HepG2 (cell line): ENCODE data around the gene PNN. TPM values are rescaled to one million over a fixed set of nuclear protein-coding genes. Genes with fewer than 3 reads are reported as not detected.
A peak's percentile ranks its signal among the peaks of the same experiment; 100 is the strongest.

Experiments used
- ARNTL ChIP-seq: sonication (generic); formaldehyde crosslinking; IDR thresholded peaks from 2 replicates; pipeline ENCODE4 v1.4.0; 2020; ENCODE audit warnings: mild to moderate bottlenecking, missing genetic modification reagents
- ATF7-NPFF ChIP-seq: sonication (generic); formaldehyde crosslinking; IDR thresholded peaks from 2 replicates; pipeline ENCODE4 v1.8.1; 2023; ENCODE audit warnings: mild to moderate bottlenecking, low read depth, missing genetic modification reagents, moderate library complexity
- HOXA5 ChIP-seq: sonication (generic); formaldehyde crosslinking; IDR thresholded peaks from 2 replicates; pipeline ENCODE4 v1.4.0; 2020; ENCODE audit warnings: missing genetic modification reagents
- ISL2 ChIP-seq: sonication (generic); formaldehyde crosslinking; IDR thresholded peaks from 2 replicates; pipeline ENCODE4 v1.5.0; 2020; ENCODE audit warnings: missing genetic modification reagents
- MBD4 ChIP-seq: IDR thresholded peaks from 2 replicates; pipeline ENCODE4 v1.6.1; 2012; ENCODE audit warnings: low read length, inconsistent platforms, borderline replicate concordance
- MED13 ChIP-seq: sonication (generic); formaldehyde crosslinking; IDR thresholded peaks from 2 replicates; pipeline ENCODE4 v1.5.0; 2020; ENCODE audit warnings: missing genetic modification reagents
- MEF2D ChIP-seq: sonication (generic); formaldehyde crosslinking; IDR thresholded peaks from 2 replicates; pipeline ENCODE4 v1.5.1; 2020; ENCODE audit warnings: mild to moderate bottlenecking, missing genetic modification reagents
- NCOA2 ChIP-seq: sonication (generic); formaldehyde crosslinking; IDR thresholded peaks from 2 replicates; pipeline ENCODE4 v1.8.0; 2022; ENCODE audit warnings: inconsistent platforms
- NR2F1 ChIP-seq, 2 experiments: fragments of 450-650 bp in 1 of 2; formaldehyde crosslinking in 1 of 2; IDR thresholded peaks; 2 replicates each; pipeline versions ENCODE4 v1.5.0 to v1.6.1; 2016 to 2020; ENCODE audit warnings: mild to moderate bottlenecking in 1 of 2, missing compliant biosample characterization in 1 of 2, missing genetic modification reagents in 1 of 2, moderate library complexity in 1 of 2
- POGZ ChIP-seq: sonication (generic); formaldehyde crosslinking; IDR thresholded peaks from 2 replicates; pipeline ENCODE4 v1.4.0; 2020; ENCODE audit warnings: mild to moderate bottlenecking, missing genetic modification reagents
- REPIN1 ChIP-seq: sonication (generic); formaldehyde crosslinking; IDR thresholded peaks from 2 replicates; pipeline ENCODE4 v1.8.0; 2022; ENCODE audit warnings: missing genetic modification reagents, low read depth, mild to moderate bottlenecking, borderline replicate concordance
- ZEB1 ChIP-seq: IDR thresholded peaks from 2 replicates; pipeline ENCODE4 v1.6.1; 2012; ENCODE audit warnings: mild to moderate bottlenecking, low read depth, inconsistent platforms; ENCODE audit not compliant: insufficient replicate concordance
- ZNF12 ChIP-seq: sonication (generic); formaldehyde crosslinking; IDR thresholded peaks from 2 replicates; pipeline ENCODE4 v1.5.0; 2020; ENCODE audit warnings: missing genetic modification reagents
- ZNF124 ChIP-seq: sonication (generic); formaldehyde crosslinking; IDR thresholded peaks from 2 replicates; pipeline ENCODE4 v1.4.0; 2020; ENCODE audit warnings: missing genetic modification reagents
- ZNF746 ChIP-seq: sonication (generic); formaldehyde crosslinking; IDR thresholded peaks from 2 replicates; pipeline ENCODE4 v1.8.0; 2022; ENCODE audit warnings: mild to moderate bottlenecking, missing genetic modification reagents
- ZNF780A ChIP-seq: sonication (generic); formaldehyde crosslinking; IDR thresholded peaks from 2 replicates; pipeline ENCODE4 v1.8.0; 2022; ENCODE audit warnings: mild to moderate bottlenecking, missing genetic modification reagents, moderate library complexity
- polyA plus RNA-seq, 8 experiments: library from polyadenylated mRNA; depleted of rRNA in 3 of 8; stranded (reverse) in 7 of 8; unstranded in 1 of 8; fragments of >200 nt; fragmentation: Illumina TruSeq in 4 of 8; extraction: Trizol in 4 of 8; gene quantifications; 2 replicates each; pipeline versions ENCODE4 v1.2.1 to v1.2.3, GENCODE V29; 2011 to 2016; ENCODE audit warnings: low read depth in 4 of 8, missing spikeins in 1 of 8, mixed read lengths in 1 of 8; ENCODE audit not compliant: insufficient read depth in 1 of 8
- total RNA-seq, 5 experiments: library from RNA; depleted of rRNA; stranded (reverse); fragments of >200 nt; fragmentation: Illumina TruSeq; extraction: Trizol; gene quantifications; 2 replicates each; pipeline ENCODE4 v1.2.3, GENCODE V29; 2016; ENCODE audit warnings: low read depth in 1 of 5
- TF ChIP-seq, protein P1 (sequence below): sonication (generic); formaldehyde crosslinking; IDR thresholded peaks from 2 replicates; pipeline ENCODE4 v1.4.0; 2020; ENCODE audit warnings: mild to moderate bottlenecking, missing genetic modification reagents, borderline replicate concordance
- TF ChIP-seq, protein P2 (sequence below): sonication (generic); formaldehyde crosslinking; IDR thresholded peaks from 2 replicates; pipeline ENCODE4 v1.4.0; 2020; ENCODE audit warnings: missing genetic modification reagents; ENCODE audit errors: not compliant biosample characterization
- TF ChIP-seq, protein P3 (sequence below): IDR thresholded peaks from 2 replicates; pipeline ENCODE4 v1.6.1; 2016; ENCODE audit warnings: mild to moderate bottlenecking, missing biosample characterization, missing genetic modification reagents
- TF ChIP-seq, protein P4 (sequence below): sonication (generic); formaldehyde crosslinking; IDR thresholded peaks from 2 replicates; pipeline ENCODE4 v1.4.0; 2020; ENCODE audit warnings: missing genetic modification reagents
- TF ChIP-seq, protein P5 (sequence below): sonication (generic); formaldehyde crosslinking; conservative IDR thresholded peaks from 2 replicates; pipeline ENCODE4 v1.8.0; 2022; ENCODE audit warnings: mild to moderate bottlenecking, moderate library complexity, missing genetic modification reagents
- TF ChIP-seq, protein P6 (sequence below): sonication (generic); formaldehyde crosslinking; IDR thresholded peaks from 2 replicates; pipeline ENCODE4 v1.4.0; 2020; ENCODE audit warnings: missing genetic modification reagents, borderline replicate concordance

Gene PNN
- total and polyA plus RNA-seq, 2 of the 13 experiments (the other 11 are each of a cell fraction or from before 2014, with no cell fraction given), result 58.0 to 214 TPM

DNA sequence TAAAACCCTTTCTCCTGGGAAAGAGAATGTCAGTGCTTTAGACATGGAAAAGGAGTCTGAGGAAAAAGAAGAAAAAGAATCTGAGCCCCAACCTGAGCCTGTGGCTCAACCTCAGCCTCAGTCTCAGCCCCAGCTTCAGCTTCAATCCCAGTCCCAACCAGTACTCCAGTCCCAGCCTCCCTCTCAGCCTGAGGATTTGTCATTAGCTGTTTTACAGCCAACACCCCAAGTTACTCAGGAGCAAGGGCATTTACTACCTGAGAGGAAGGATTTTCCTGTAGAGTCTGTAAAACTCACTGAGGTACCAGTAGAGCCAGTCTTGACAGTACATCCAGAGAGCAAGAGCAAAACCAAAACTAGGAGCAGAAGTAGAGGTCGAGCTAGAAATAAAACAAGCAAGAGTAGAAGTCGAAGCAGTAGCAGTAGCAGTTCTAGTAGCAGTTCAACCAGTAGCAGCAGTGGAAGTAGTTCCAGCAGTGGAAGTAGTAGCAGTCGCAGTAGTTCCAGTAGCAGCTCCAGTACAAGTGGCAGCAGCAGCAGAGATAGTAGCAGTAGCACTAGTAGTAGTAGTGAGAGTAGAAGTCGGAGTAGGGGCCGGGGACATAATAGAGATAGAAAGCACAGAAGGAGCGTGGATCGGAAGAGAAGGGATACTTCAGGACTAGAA lies 6.1 kb downstream of the PNN start (continued):
- TF ChIP-seq MBD4, result no peak
- TF ChIP-seq, protein P1, sequence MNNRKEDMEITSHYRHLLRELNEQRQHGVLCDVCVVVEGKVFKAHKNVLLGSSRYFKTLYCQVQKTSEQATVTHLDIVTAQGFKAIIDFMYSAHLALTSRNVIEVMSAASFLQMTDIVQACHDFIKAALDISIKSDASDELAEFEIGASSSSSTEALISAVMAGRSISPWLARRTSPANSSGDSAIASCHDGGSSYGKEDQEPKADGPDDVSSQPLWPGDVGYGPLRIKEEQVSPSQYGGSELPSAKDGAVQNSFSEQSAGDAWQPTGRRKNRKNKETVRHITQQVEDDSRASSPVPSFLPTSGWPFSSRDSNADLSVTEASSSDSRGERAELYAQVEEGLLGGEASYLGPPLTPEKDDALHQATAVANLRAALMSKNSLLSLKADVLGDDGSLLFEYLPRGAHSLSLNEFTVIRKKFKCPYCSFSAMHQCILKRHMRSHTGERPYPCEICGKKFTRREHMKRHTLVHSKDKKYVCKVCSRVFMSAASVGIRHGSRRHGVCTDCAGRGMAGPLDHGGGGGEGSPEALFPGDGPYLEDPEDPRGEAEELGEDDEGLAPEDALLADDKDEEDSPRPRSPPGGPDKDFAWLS (CRISPR knock-in tag), result no peak
- no peak for TF ChIP-seq ZNF124
- no peak for TF ChIP-seq ZNF746 (CRISPR knock-in tag)
- TF ChIP-seq POGZ (CRISPR knock-in tag), result no peak
- 0 out of 2 replicates have a peak, but pooled peaks have one; percentile 5 for TF ChIP-seq NCOA2 (CRISPR knock-in tag)
- TF ChIP-seq HOXA5 (CRISPR knock-in tag), result no peak
- TF ChIP-seq, protein P2, sequence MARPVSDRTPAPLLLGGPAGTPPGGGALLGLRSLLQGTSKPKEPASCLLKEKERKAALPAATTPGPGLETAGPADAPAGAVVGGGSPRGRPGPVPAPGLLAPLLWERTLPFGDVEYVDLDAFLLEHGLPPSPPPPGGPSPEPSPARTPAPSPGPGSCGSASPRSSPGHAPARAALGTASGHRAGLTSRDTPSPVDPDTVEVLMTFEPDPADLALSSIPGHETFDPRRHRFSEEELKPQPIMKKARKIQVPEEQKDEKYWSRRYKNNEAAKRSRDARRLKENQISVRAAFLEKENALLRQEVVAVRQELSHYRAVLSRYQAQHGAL (CRISPR knock-in tag), result no peak
- TF ChIP-seq, protein P3, sequence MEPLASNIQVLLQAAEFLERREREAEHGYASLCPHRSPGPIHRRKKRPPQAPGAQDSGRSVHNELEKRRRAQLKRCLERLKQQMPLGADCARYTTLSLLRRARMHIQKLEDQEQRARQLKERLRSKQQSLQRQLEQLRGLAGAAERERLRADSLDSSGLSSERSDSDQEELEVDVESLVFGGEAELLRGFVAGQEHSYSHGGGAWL, result no peak
- TF ChIP-seq ARNTL (CRISPR knock-in tag), result no peak
- TF ChIP-seq ZNF12 (CRISPR knock-in tag), result no peak
- no peak for TF ChIP-seq ATF7-NPFF
- TF ChIP-seq, protein P4, sequence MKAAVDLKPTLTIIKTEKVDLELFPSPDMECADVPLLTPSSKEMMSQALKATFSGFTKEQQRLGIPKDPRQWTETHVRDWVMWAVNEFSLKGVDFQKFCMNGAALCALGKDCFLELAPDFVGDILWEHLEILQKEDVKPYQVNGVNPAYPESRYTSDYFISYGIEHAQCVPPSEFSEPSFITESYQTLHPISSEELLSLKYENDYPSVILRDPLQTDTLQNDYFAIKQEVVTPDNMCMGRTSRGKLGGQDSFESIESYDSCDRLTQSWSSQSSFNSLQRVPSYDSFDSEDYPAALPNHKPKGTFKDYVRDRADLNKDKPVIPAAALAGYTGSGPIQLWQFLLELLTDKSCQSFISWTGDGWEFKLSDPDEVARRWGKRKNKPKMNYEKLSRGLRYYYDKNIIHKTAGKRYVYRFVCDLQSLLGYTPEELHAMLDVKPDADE (CRISPR knock-in tag), result no peak
- TF ChIP-seq MED13 (CRISPR knock-in tag), result no peak
- no peak for TF ChIP-seq MEF2D
- TF ChIP-seq, protein P5, sequence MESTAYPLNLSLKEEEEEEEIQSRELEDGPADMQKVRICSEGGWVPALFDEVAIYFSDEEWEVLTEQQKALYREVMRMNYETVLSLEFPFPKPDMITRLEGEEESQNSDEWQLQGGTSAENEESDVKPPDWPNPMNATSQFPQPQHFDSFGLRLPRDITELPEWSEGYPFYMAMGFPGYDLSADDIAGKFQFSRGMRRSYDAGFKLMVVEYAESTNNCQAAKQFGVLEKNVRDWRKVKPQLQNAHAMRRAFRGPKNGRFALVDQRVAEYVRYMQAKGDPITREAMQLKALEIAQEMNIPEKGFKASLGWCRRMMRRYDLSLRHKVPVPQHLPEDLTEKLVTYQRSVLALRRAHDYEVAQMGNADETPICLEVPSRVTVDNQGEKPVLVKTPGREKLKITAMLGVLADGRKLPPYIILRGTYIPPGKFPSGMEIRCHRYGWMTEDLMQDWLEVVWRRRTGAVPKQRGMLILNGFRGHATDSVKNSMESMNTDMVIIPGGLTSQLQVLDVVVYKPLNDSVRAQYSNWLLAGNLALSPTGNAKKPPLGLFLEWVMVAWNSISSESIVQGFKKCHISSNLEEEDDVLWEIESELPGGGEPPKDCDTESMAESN (CRISPR knock-in tag), result 0 out of 2 replicates have a peak, but pooled peaks have one; percentile 40
- TF ChIP-seq ZNF780A (CRISPR knock-in tag), result no peak
- TF ChIP-seq ZEB1, result no peak
- TF ChIP-seq REPIN1 (CRISPR knock-in tag), result peak; percentile 46; the same call in 1 of the 2 replicates
- TF ChIP-seq, protein P6, sequence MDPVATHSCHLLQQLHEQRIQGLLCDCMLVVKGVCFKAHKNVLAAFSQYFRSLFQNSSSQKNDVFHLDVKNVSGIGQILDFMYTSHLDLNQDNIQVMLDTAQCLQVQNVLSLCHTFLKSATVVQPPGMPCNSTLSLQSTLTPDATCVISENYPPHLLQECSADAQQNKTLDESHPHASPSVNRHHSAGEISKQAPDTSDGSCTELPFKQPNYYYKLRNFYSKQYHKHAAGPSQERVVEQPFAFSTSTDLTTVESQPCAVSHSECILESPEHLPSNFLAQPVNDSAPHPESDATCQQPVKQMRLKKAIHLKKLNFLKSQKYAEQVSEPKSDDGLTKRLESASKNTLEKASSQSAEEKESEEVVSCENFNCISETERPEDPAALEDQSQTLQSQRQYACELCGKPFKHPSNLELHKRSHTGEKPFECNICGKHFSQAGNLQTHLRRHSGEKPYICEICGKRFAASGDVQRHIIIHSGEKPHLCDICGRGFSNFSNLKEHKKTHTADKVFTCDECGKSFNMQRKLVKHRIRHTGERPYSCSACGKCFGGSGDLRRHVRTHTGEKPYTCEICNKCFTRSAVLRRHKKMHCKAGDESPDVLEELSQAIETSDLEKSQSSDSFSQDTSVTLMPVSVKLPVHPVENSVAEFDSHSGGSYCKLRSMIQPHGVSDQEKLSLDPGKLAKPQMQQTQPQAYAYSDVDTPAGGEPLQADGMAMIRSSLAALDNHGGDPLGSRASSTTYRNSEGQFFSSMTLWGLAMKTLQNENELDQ (CRISPR knock-in tag), result no peak
- TF ChIP-seq ISL2 (CRISPR knock-in tag), result no peak
- no peak for TF ChIP-seq NR2F1 (CRISPR knock-in tag; IDR thresholded peaks at IDR 0.05)
